NCI-H2171 treated with DMSO at 0.1 percent for 48 hours (cell line): Measurements from ENCODE around the gene NT5DC2.
A peak's percentile ranks its signal among the peaks of the same experiment; 100 is the strongest.
"Not testable (repeated sequence)": the region's sequence is repeated elsewhere in the genome, so short reads cannot be mapped to it uniquely, and the experiment has no call there.

Experiments used
- DNase-seq: peaks from one replicate; lab custom pipeline; 2025; lab: John Stamatoyannopoulos, UW

NT5DC2 gene

DNA sequence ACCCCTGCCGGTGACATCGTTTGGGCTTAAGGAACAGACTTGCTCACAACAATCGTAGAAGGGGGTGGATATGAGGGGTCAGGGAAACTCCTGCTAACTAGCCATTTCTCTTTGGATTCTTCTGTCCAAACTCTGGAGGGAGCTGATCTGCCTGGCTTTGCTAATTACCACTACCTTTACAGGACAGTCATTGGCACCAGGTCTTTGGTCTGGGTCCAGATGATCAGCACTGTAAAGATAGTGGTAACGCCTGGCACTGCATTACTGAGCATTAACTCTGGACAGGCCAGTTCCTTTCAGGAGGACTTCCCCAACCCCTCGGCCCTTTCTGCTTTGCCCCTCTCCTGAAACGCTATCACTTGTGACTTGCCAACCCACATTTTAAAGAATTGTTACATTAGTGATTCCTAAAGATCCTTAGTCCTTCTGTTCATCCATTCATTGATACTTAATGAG lies 3.5 kb upstream of the NT5DC2 start:
- DNase-seq: no peak

- peak; percentile 89 for DNase-seq
Measured at GRCh38 chr3:52536369-52537164, 2.9 kb upstream of the NT5DC2 start, which contains the start of gene UQCC5. Gene UQCC5 (plus strand): TSS chr3:52536605. CDS start chr3:52536756, 151 bp downstream.

DNA sequence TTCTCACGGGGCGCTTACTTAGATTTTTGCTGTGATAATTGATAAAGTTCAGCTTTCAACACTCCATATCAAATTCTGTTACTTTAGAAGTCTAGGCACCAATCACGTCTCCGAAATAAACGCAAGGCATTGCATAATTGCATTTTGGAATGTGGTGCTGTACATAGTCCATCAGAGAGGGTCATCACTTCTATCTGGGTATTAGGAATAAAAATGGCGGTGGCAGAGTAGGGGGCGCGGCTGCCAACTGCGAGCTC lies 2.4 kb upstream of the NT5DC2 start:
- DNase-seq: no peak

DNA sequence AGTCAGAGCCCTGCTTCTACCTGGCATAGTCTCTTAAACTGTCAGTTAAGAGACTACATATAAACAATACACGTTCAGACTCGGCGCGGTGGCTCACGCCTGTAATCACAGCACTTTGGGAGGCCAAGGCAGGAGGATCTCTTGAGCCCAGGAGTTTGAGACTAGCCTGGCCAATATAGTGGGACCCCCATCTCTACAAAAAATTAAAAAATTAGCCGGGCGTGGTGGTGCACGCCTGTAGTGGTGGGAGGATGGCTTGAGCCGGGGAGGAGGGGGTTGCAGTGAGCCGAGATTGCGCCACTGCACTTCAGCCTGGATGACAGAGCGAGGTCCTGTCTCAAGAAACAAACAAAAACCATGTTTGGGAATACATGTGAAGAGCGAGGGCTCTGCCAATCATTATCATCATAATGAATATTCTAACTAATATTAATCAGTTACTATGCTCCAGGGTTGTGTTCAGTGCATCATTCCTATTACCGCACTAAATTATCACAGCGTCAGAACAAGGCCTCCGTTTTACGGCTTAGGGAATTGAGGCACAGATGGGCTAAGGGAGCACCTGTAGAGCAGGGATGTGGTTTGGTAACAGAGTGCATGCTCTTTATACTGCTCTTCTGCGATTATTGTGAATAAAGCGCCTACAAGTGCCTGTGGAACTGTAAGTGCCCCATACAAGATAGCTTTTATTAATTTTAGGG lies 1.9 kb upstream of the NT5DC2 start:
- peak; percentile 22 for DNase-seq

- DNase-seq: no peak
Measured at GRCh38 chr3:52534281-52535183, 875 bp upstream of the NT5DC2 start.

DNA sequence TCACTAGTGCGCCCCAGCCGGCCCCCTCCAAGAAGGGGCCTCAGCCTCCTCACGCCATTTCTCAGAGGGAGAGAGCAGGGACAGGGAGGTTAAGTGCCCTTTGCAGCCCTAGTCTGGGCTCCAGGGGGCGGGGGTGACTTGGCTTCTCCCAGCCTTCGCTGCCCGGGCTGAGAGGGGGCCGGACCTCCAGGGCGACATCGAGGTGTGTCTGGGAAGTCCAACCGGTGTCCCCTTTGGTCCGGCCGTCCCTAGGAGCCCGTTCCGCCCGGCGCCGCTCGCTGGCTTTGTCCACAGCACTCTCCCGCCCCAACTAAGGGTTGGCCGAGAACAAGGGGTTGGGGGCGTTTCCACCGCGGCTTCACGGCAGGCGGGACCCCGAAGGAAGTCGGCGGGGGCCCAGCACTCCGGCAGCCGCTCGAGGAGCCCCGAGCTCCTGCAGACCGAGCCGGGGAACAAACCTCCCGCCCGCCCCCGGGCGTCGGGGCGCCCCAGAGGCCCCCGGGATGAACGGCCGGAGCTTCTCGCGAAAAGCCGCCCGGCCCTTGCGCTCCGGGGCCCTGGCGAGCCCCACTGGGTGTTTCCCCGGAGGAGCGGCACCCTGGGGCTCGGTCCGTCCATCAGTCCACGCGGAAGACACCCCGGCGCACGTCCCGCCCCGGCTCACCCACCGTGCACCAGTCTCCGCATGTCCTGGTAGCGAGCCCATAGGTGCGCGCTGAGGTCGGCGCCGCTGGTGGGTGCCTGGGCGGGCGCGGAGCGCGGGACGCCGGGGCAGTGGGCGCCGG lies 627 bp downstream of the NT5DC2 start:
- no peak for DNase-seq

DNA sequence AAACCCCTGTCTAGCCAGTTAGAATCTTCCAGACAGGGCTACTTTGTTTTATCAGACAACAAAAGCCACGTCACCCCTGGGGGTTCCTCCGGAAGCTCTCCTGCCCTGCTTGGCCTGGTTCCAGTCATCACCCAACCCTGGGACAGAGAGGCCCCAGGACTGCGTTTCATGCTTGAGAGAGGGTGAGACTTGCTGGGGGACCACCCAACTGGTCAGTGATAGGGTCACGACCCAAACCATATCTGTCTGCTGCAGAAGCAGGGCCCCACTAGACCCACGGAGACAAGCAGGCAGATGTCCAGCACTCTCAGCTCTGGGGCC lies 1.2 kb downstream of the NT5DC2 start:
- no peak for DNase-seq

DNA sequence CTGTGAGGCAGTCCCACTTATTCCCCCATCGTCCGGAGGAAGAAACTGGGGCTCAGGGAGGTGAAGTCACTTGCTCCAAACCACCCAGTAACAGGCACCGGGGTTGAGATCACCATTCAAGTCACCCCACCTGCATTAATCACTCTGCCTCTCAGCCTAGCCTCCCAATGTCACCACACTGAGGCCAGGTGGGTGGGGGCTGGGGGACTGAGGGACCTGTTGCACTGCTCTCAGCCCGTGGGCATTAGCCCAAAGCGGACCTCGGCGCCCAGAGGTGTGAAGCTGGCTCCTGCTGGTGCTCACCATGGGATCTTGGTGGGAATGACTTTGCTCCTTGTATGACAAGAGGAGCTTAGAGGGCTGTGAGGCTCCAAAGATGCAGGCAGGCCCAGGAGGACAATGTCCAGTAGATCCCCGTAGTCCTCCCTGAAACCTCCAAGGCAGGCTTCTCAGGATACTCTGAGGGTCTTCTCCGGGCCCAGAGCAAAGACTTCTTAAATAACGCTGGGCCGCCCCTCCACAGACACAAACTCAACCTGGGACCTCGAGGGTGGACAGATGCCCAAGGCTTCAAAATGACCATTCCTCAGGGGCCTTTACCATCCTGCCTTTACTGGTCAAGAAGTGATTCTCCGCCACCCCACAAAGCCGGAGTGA lies 1.7 kb downstream of the NT5DC2 start:
- no peak for DNase-seq

GRCh38 chr3:52530918-52531826 lies 2.5 kb downstream of the NT5DC2 start:
- DNase-seq: peak; percentile 24

- DNase-seq: no peak
Measured at GRCh38 chr3:52529376-52530333, 4.0 kb downstream of the NT5DC2 start.

DNA sequence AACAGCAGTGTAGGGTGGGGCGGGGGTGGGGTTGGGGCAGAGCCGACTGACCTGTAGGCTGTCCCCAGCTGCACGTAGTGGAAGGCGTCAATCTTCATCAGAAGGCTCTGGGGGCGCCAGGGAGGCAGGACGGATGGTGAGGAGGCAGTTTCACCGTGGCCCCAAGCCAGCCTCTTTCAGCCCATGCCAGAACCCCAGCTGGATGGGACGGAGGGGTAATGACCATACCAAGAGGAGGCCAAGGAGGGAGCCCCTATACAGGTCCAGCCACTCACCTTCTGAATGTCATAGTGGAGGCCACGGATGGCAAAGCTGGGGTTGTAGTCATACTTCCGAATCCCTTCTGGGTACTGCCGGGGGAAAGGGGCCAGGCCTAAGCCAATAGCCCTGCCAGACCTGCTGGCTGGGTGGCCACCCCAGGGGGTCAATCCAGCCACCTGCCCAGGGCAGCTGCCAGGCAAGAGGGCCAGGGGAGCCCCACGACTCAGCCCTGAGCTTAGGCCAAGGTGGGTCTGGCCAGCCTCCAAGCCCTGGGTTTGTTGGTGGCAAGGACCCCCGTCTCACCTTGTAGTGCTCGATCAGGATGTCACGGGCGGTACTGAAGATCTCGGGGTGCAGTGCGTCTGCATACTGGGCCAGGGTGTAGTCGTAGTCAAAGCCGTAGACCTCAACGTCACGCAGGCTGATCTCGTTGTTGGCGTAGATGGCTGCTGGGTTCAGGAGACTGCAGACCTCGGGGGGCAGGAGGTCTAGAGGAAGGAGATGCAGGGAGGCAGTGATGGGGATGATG lies 4.9 kb downstream of the NT5DC2 start:
- no peak for DNase-seq

DNA sequence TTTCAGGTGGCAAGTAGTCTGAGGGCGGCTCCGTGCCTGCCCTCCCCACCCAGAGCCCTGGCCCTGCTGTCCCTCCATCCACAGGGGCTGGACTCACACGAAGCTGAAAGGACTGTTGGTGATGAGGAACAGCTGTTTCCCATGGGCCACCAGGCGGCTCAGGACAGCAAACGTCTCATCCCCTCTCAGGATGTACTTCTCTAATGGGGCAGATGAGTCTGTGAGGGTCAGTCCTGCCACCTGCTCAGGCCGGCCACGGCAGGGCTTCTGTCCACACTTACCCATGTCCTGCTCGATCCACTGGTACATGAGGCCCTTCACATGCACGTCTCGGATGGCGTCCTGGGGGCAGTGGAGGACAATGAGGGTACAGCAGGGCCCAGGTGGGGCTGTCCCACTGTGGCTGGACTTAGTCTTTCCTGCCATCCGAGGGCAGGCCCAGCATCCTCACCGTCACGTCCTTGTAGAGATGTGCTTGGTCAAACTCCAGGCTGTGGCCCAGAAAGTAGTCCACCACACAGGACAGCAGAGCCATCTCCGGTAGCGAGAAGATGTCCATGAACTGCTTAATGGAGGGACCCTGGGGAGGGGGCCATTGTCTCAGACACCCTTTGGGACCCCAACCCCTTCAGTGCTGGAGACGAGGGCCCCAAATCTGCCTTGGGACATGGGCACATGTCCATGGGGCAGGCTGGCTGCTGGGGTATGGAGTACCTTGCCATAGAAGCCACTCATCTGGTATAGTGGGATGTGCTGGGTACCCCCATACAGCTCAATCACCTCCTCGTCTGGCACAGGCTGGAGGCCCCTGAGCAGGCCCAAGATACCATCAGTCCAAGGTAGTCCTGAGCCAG lies 5.7 kb downstream of the NT5DC2 start:
- no peak for DNase-seq

- DNase-seq: no peak
Measured at GRCh38 chr3:52527039-52527731, 6.5 kb downstream of the NT5DC2 start.

DNA sequence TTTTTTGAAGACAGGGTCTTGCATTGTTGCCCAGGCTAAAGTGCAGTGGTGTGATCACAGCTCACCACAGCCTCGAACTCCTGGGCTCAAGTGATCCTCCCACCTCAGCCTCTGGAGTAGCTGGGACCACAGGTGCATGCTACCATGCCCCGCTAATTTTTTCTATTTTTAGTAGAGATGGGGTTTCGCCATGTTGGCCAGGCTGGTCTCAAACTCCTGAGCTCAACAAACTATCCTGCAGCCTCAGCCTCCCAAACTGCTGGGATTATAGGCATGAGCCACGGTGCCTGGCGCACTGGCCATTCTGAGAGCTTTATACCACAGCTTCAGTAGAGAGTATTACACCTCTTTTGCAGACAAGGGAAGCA lies 7.0 kb downstream of the NT5DC2 start:
- DNase-seq: not testable (repeated sequence)

DNA sequence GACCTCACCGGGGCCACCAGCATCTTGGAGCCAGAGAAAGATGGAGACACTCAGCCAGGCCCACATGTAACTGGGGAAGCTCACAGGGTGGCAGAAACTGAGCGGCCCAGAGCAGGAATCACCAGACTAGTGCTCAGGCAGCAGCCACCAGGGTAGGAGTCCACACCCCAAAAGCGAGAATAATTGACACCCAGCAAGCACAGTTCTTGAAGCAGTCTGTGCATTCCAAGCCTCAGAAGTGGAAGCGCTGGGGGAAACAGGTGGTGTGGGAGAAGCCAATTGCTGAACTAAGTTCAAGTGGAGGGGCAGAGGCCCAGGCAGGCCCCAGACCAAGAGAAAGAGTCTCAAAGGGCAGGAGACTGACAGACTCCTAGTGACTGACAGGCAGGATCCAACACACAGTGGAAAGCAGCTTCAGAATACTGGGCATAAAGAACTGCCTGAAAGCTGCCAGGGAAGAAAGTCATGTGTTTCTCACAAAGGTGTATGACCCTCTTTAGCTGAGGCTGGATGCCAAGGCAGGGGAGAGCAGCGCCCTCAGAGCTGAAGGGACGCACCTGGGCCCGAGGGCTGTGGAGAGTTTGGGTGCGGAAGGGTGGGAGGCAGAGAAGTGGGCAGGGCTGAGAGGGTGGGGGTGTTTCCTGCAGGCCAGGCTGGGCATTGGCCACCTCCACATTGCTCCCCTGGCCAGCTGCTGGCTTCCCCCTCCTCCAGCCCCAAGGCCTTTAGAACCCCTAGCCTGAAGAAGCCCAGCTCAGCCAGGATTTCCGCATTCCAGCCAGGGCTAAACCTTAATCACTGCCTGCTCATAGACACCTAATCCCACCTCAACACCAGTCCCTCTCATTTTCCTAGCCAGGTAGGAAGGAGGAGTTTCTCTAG lies 7.7 kb downstream of the NT5DC2 start:
- no peak for DNase-seq
